Upper lobe of left lung (tissue), 4 donors: ENCODE measurements around the gene PTPN2.

ENCODE experiments used
- CTCF ChIP-seq, 6 experiments: fragments of 450-650 bp in 4 of 6; fragments of 200-600 bp in 2 of 6; sonication (generic) in 2 of 6; IDR thresholded peaks; one replicate each; pipeline ENCODE4 v1.5.1; 2016 to 2019; ENCODE audit warnings: antibody characterized with exemption in 6 of 6
- EP300 ChIP-seq, 4 donors: sonication (generic); formaldehyde crosslinking; IDR thresholded peaks; one replicate each; pipeline ENCODE4 v1.5.1; 2017; ENCODE audit warnings: antibody characterized with exemption in 4 of 4, control low read depth in 2 of 4
- POLR2A ChIP-seq, 4 donors: fragments of 450-650 bp; IDR thresholded peaks; one replicate each; pipeline ENCODE4 v1.5.1; 2016 to 2017; ENCODE audit warnings: antibody characterized with exemption in 4 of 4, mild to moderate bottlenecking in 2 of 4
- POLR2AphosphoS5 ChIP-seq, 2 donors: sonication (generic); formaldehyde crosslinking; IDR thresholded peaks; one replicate each; pipeline ENCODE4 v1.5.1; 2017; ENCODE audit warnings: antibody characterized with exemption in 2 of 2

GRCh38 chr18:12851716-12852115 lies 32.3 kb downstream of the PTPN2 start:
- TF ChIP-seq CTCF (IDR thresholded peaks at IDR 0.05) (no peak), POLR2AphosphoS5 (IDR thresholded peaks at IDR 0.05) (no peak), EP300 (IDR thresholded peaks at IDR 0.05) (no peak), POLR2A (IDR thresholded peaks at IDR 0.05) (no peak)
